Panc1 (cell line): ENCODE results near the gene LGR5.

Experiments used
- CTCF ChIP-seq: fragments of 450-650 bp; IDR thresholded peaks from 2 replicates; pipeline ENCODE4 v1.5.1; 2017; ENCODE audit warnings: mild to moderate bottlenecking
- POLR2AphosphoS5 ChIP-seq: IDR thresholded peaks from 2 replicates; pipeline ENCODE4 v1.6.1; 2012; ENCODE audit warnings: mild to moderate bottlenecking, low read depth, low read length, moderate library complexity
- SIN3A ChIP-seq: IDR thresholded peaks from 2 replicates; pipeline ENCODE4 v1.6.1; 2012; ENCODE audit warnings: low read depth, mild to moderate bottlenecking, low read length, moderate library complexity, borderline replicate concordance; ENCODE audit not compliant: insufficient read depth

DNA sequence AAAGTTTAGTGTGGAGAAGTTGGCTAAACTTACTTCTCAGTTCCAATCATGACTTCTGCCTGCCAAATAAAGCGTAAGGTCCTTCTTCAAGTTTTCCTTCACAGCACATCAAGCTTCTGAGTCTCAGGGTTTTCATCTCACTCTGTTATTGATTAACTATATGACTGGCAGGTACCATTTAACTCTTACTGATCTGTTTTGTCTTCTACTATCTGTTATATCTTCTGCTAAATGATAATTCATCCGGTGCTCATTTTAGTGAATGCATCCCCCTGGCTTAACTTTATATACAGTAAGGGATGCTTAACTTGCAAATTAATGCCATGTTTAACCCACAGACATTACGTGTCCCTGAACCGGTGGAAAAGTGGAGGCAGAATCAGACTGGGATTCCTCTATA lies 20.7 kb downstream of the LGR5 start:
- no peak for TF ChIP-seq CTCF
- TF ChIP-seq SIN3A: no peak
- no peak for TF ChIP-seq POLR2AphosphoS5
